NT2/D1 (cell line): ENCODE results near the gene OXCT2.

Experiments
- YY1 ChIP-seq: IDR thresholded peaks from 2 replicates; pipeline ENCODE4 v1.6.1; 2011; ENCODE audit not compliant: insufficient read length, insufficient read depth
- ZNF274 ChIP-seq: IDR thresholded peaks from 2 replicates; pipeline ENCODE4 v1.6.1; 2011; ENCODE audit warnings: mild to moderate bottlenecking, low read depth, low read length

DNA sequence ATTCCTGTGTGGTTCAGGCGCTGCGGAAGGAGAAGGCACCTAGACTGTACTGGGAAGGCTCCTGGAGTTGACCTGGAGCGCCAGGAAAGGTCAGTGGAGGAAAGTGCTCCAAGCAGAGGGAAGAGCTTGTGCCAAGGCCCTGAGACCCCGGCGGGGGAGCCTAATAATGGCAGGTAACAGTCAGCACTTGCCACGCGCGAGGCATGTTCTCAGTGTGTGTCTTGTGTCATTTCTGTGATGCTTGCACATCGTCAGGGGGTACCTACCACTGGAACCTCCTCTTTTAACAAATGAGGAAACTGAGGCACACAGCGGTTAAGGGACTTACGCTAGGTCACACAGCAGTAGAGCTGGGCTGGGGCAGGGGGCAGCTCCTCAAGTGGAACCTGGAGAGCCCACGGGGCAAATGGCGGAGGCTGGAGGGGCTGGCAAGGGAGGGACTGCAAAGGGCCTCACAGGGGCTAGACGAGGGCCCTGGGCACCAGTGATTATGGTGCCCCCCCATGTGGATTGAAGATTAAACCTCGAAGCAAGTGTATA lies 18.5 kb upstream of the OXCT2 start:
- no peak for TF ChIP-seq YY1
- TF ChIP-seq ZNF274 = no peak
